HL-60 (cell line): ENCODE data around the gene RBPJL.

Experiments
- CTCF ChIP-seq: IDR thresholded peaks from one replicate; pipeline ENCODE4 v1.5.1; 2011; ENCODE audit warnings: low read length, control low read depth, inconsistent platforms; ENCODE audit not compliant: insufficient read depth
- SPI1 ChIP-seq: IDR thresholded peaks from 2 replicates; pipeline ENCODE4 v1.6.1; 2012; ENCODE audit warnings: low read depth, mild to moderate bottlenecking, borderline replicate concordance

GRCh38 chr20:45313943-45314342 is 7.3 kb downstream of the RBPJL start:
- TF ChIP-seq CTCF (no peak), SPI1 (no peak)
